Endothelial cell of umbilical vein (primary cell): Measurements from ENCODE around the gene RPRD1A. TPM values are rescaled to one million over a fixed set of nuclear protein-coding genes. Genes with fewer than 3 reads are reported as not detected.

Experiments used
- BruUV-seq: library from RNA; stranded (reverse); fragments of 400-500 nt; replicated peaks from 2 replicates; lab custom pipeline; 2021; lab: Mats Ljungman, UMichigan
- CTCF ChIA-PET: fragments of 300-600, 350-600 bp; sonication (Branson Sonifier 250); formaldehyde crosslinking; loops from one replicate; lab custom pipeline; 2021; ENCODE audit warnings: antibody characterized with exemption, inconsistent platforms; lab: Charles Lee
- POLR2A ChIA-PET: fragments of 300-600, 350-600 bp; sonication (Branson Sonifier 250); formaldehyde crosslinking; loops from one replicate; lab custom pipeline; 2021; ENCODE audit warnings: antibody characterized with exemption, inconsistent platforms; lab: Charles Lee
- DNase-seq: peaks from one replicate; pipeline ENCODE4 v3.0.0-alpha.2; 2011; ENCODE audit warnings: low read depth, low spot score
- FAIRE-seq: peaks from 2 replicates; lab custom pipeline; 2011; peaks lifted over from hg19 to GRCh38; lab: Jason Lieb, UNC
- H2AFZ ChIP-seq: 2 replicates; pipeline ENCODE4 v1.6.0; 2012; ENCODE audit warnings: low read depth, low read length, control low read depth, inconsistent platforms
- H3K27ac ChIP-seq: 2 replicates; pipeline ENCODE4 v1.5.1; 2011; ENCODE audit warnings: low read depth, mild to moderate bottlenecking, control low read depth, low read length, moderate library complexity; ENCODE audit not compliant: insufficient read depth
- H3K27me3 ChIP-seq, 2 experiments: 2 replicates each; pipeline versions ENCODE4 v1.6.0 to v1.6.1; 2011; ENCODE audit warnings: low read length in 2 of 2, mixed read lengths in 1 of 2; ENCODE audit not compliant: control insufficient read depth in 2 of 2, insufficient read depth in 2 of 2
- H3K36me3 ChIP-seq, 2 experiments: 2 replicates in 1 of 2; 3 replicates in 1 of 2; pipeline ENCODE4 v1.5.1; 2011; ENCODE audit warnings: low read length in 2 of 2, mild to moderate bottlenecking in 1 of 2, moderate library complexity in 1 of 2; ENCODE audit not compliant: control insufficient read depth in 2 of 2, insufficient read depth in 2 of 2; ENCODE audit errors: extremely low read depth in 1 of 2
- H3K4me1 ChIP-seq: 3 replicates; pipeline ENCODE4 v1.5.1; 2011; ENCODE audit warnings: mild to moderate bottlenecking, low read length; ENCODE audit not compliant: control insufficient read depth, insufficient read depth; ENCODE audit errors: extremely low read depth
- H3K4me2 ChIP-seq: 2 replicates; pipeline ENCODE4 v1.6.1; 2011; ENCODE audit warnings: low read length, control low read depth, mixed read lengths; ENCODE audit not compliant: insufficient read depth
- H3K4me3 ChIP-seq, 3 experiments: fragments of 200-600 bp in 1 of 3; sonication (generic), shearing (Covaris generic) in 1 of 3; replicated peaks in 1 of 3; 2 replicates each; pipeline ENCODE4 v1.5.1; 2011 to 2016; ENCODE audit warnings: control low read depth in 3 of 3, low read length in 3 of 3, mild to moderate bottlenecking in 2 of 3, inconsistent platforms in 1 of 3, low read depth in 1 of 3, moderate library complexity in 1 of 3; ENCODE audit not compliant: insufficient read depth in 1 of 3
- H3K79me2 ChIP-seq: 2 replicates; pipeline ENCODE4 v1.6.0; 2012; ENCODE audit warnings: low read length, inconsistent platforms; ENCODE audit not compliant: control insufficient read depth, insufficient read depth
- H3K9ac ChIP-seq: replicated peaks from 2 replicates; pipeline ENCODE3; 2011; ENCODE audit warnings: low read length, control low read depth; ENCODE audit not compliant: insufficient read depth; ENCODE audit errors: extremely low read depth
- H3K9me1 ChIP-seq: replicated peaks from 3 replicates; pipeline ENCODE4 v1.6.0; 2011; ENCODE audit warnings: mild to moderate bottlenecking, low read length; ENCODE audit not compliant: control insufficient read depth, insufficient read depth; ENCODE audit errors: extremely low read depth
- H3K9me3 ChIP-seq: replicated peaks from 2 replicates; pipeline ENCODE4 v1.5.1; 2012; ENCODE audit warnings: low read length, inconsistent platforms; ENCODE audit not compliant: control insufficient read depth, insufficient read depth
- H4K20me1 ChIP-seq: replicated peaks from 2 replicates; pipeline ENCODE3; 2011; ENCODE audit warnings: mild to moderate bottlenecking, low read length; ENCODE audit not compliant: control insufficient read depth, insufficient read depth; ENCODE audit errors: extremely low read depth
- CTCF ChIP-seq, 2 donors: IDR thresholded peaks; 1 replicate in 1 of 2; 2 replicates in 1 of 2; pipeline ENCODE4 v1.5.1; 2011; ENCODE audit warnings: low read length in 2 of 2, mild to moderate bottlenecking in 2 of 2, moderate library complexity in 2 of 2, control low read depth in 1 of 2, inconsistent platforms in 1 of 2, low read depth in 1 of 2; ENCODE audit not compliant: insufficient read depth in 1 of 2; ENCODE audit errors: extremely low read depth in 1 of 2
- EZH2 ChIP-seq: IDR thresholded peaks from 2 replicates; pipeline ENCODE4 v1.6.1; 2012; ENCODE audit warnings: borderline replicate concordance, low read depth, mild to moderate bottlenecking, moderate library complexity, low read length, inconsistent platforms; ENCODE audit not compliant: severe bottlenecking
- FOS ChIP-seq: IDR thresholded peaks from 2 replicates; pipeline ENCODE4 v1.6.1; 2011; ENCODE audit warnings: mild to moderate bottlenecking, low read length, moderate library complexity, borderline replicate concordance; ENCODE audit not compliant: insufficient read depth
- GATA2 ChIP-seq: IDR thresholded peaks from 2 replicates; pipeline ENCODE4 v1.7.0; 2011; ENCODE audit warnings: low read depth, mild to moderate bottlenecking, moderate library complexity, mixed read lengths, low read length; ENCODE audit not compliant: insufficient read length, insufficient read depth
- JUN ChIP-seq: IDR thresholded peaks from 2 replicates; pipeline ENCODE4 v1.6.1; 2011; ENCODE audit warnings: borderline replicate concordance, low read depth; ENCODE audit not compliant: insufficient read length, insufficient read depth
- MAX ChIP-seq: IDR thresholded peaks from 2 replicates; pipeline ENCODE4 v1.6.1; 2011; ENCODE audit not compliant: insufficient read depth, insufficient read length
- MYC ChIP-seq: IDR thresholded peaks from one replicate; pipeline ENCODE4 v1.6.1; 2011; ENCODE audit warnings: mild to moderate bottlenecking, low read depth, low read length
- POLR2A ChIP-seq: IDR thresholded peaks from 2 replicates; pipeline ENCODE4 v1.6.1; 2012; ENCODE audit warnings: low read depth, mild to moderate bottlenecking, control low read depth, low read length
- POLR2AphosphoS5 ChIP-seq: IDR thresholded peaks from 2 replicates; pipeline ENCODE4 v1.6.1; 2012; ENCODE audit warnings: low read depth, mild to moderate bottlenecking, control low read depth, low read length, moderate library complexity; ENCODE audit not compliant: insufficient read depth
- dilution Hi-C: fragments of 300-500 bp; cut with MboI; formaldehyde crosslinking; loops from one replicate; pipeline ENCODE4 v1.15.0; 2019; ENCODE audit warnings: low sequenced_read_pairs; ENCODE audit not compliant: extremely low pct_ligation_motif_present
- intact Hi-C: fragments of 100-400 bp; cut with micrococcal nuclease; formaldehyde crosslinking; loops from one replicate; pipeline ENCODE4 v1.10.0; 2022
- polyA plus RNA-seq, 4 experiments: library from polyadenylated mRNA; depleted of rRNA in 3 of 4; stranded (reverse) in 3 of 4; unstranded in 1 of 4; fragments of >200 nt; gene quantifications; 2 replicates each; pipeline versions ENCODE4 v1.2.1 to v1.2.3, GENCODE V29; 2011 to 2012; ENCODE audit warnings: missing spikeins in 1 of 4
- total RNA-seq: library from RNA; stranded (reverse); gene quantifications from 2 replicates; pipeline ENCODE4 v1.2.3, GENCODE V29; 2021

RPRD1A gene
- total and polyA plus RNA-seq, 2 donors (not counting 3 experiments of a cell fraction or from before 2014, with no cell fraction given): 13.5 to 50.7 TPM

- POLR2A ChIA-PET: no interaction called here
- Histone ChIP-seq H3K4me2 (no peak overlapping the region), H2AFZ (no peak overlapping the region), H3K9me3 (no peaks in the 10 kb centered on the region), H4K20me1 (no peaks in the 10 kb centered on the region), H3K9me1 (no peaks in the 10 kb centered on the region), H3K36me3 (no peaks in the 10 kb centered on the region), H3K4me3 (no peak overlapping the region), H3K4me1 (no peaks in the 10 kb centered on the region), H3K27ac (no peak overlapping the region), H3K79me2 (no peaks in the 10 kb centered on the region), H3K9ac (no peak overlapping the region), H3K27me3 (no peaks in the 10 kb centered on the region)
- DNase-seq (no peak), FAIRE-seq (no peak)
- CTCF ChIA-PET: interaction anchor here (1.0 kb wide), 1 partner anchor 9 kb away, joined by 4 read pairs; no protein-coding TSS in a partner anchor
- intact Hi-C loops (no loop called here), dilution Hi-C loops (no loop called here)
- TF ChIP-seq JUN: no peak
- no peak for TF ChIP-seq EZH2
- TF ChIP-seq FOS: no peak
- no peak for TF ChIP-seq POLR2AphosphoS5
- no peak for TF ChIP-seq MYC
- no peak for TF ChIP-seq POLR2A
- no peak for TF ChIP-seq MAX
- no peak for TF ChIP-seq CTCF (IDR thresholded peaks at IDR 0.05; ENCODE audit: extremely low read depth in 1 of 2, insufficient read depth in 1 of 2, low read depth in 1 of 2, low read length in 2 of 2)
- no peak for TF ChIP-seq GATA2
- BruUV-seq: no TSS peak
Measured at GRCh38 chr18:35999925-36000324, 67.4 kb downstream of the RPRD1A start.
